ENCODE results near the gene GRIK2. TPM values are rescaled to one million over a fixed set of nuclear protein-coding genes. Genes with fewer than 3 reads are reported as not detected.

Gene GRIK2
- total RNA-seq, 5 donors from 2014 or later (not counting 1 experiment from before 2014, with no cell fraction given) = 0.15 to 0.19 TPM; not detected in 3

DNA sequence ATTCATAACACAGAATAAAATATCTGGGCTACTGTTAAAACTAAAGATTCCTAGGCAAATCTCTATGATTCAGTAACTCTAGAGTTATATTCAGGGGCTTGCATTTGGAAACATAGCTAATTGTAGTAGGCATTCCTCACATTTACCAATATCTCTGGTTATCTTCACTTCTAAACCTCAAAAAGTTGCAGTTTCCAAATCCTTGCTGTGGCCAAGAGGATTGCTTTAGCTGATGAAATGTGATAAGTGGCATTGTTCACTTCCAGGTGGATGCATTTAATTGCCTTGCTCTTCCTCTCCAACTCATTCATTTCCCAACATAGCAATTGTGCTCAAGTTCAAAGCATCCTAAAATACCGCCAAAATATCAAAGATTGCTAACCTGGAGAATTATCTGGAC lies 246.6 kb downstream of the GRIK2 start:
- Mint-ChIP-seq H3K27ac (no peak overlapping the region), H3K9me3 (peaks cover 8 to 10% (median 8%) of the 10 kb centered on the region in 3 donors), H3K36me3 (no peaks in the 10 kb centered on the region), H3K4me1 (no peaks in the 10 kb centered on the region), H3K4me3 (no peak overlapping the region), H3K27me3 (no peaks in the 10 kb centered on the region)
- H3K27me3 ChIP-seq (replicated peaks in 1 of 2; ENCODE audit: control insufficient read depth in 2 of 2, extremely low read depth in 1 of 2, insufficient read depth in 2 of 2, low read length in 1 of 2) = no peaks in the 10 kb centered on the region
- WGBS (ENCODE audit: insufficient coverage) = no CpG with 5 or more reads among the region's 1 CpG
- no peak overlapping the region for H3K4me3 ChIP-seq (ENCODE audit: control insufficient read depth in 1 of 2, extremely low read depth in 1 of 2, low read length in 1 of 2)
- H3K27ac ChIP-seq (ENCODE audit: low read length) = no peak overlapping the region
- no peaks in the 10 kb centered on the region for H3K4me1 ChIP-seq (ENCODE audit: control insufficient read depth in 1 of 2, extremely low read depth in 1 of 2, insufficient read depth in 2 of 2, low read length in 2 of 2)
- DNase-seq (no peak), ATAC-seq (replicated peaks in 1 of 4) (no peak)
- no peaks in the 10 kb centered on the region for H3K36me3 ChIP-seq (ENCODE audit: control insufficient read depth in 2 of 2, extremely low read depth in 1 of 2, insufficient read depth in 1 of 2, low read length in 1 of 2)
- CTCF ChIA-PET = interaction anchor here in 1 of 2 donors (0.6 kb wide), 1 partner anchor 36 kb away, joined by 3 read pairs; no protein-coding TSS in a partner anchor
- POLR2A ChIA-PET = no interaction called here
- H3K9me3 ChIP-seq = no peaks in the 10 kb centered on the region

DNA sequence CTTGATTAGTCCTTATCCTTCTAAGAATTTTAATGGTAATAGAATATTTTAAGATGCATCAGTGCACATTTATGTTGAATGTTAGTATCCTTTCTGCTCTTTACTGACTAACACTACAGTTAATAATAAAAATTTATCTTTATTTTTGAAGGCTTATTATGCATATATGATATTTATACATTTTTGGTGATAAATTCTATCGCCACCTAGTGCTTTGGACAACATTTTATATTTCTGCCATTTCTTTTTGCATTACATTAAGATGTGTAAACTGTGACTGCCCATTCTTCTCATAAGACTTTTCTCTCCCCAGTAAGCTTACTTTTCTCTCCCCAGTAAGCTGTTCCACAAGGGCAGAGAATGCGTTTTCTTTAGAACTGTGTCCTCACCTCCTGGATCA lies 252.3 kb downstream of the GRIK2 start:
- Histone ChIP-seq H3K27me3 (replicated peaks in 1 of 2; ENCODE audit: control insufficient read depth in 2 of 2, extremely low read depth in 1 of 2, insufficient read depth in 2 of 2, low read length in 1 of 2) (no peaks in the 10 kb centered on the region), H3K9me3 (no peaks in the 10 kb centered on the region), H3K36me3 (ENCODE audit: control insufficient read depth in 2 of 2, extremely low read depth in 1 of 2, insufficient read depth in 1 of 2, low read length in 1 of 2) (no peaks in the 10 kb centered on the region), H3K4me3 (ENCODE audit: control insufficient read depth in 1 of 2, extremely low read depth in 1 of 2, low read length in 1 of 2) (no peak overlapping the region), H3K4me1 (ENCODE audit: control insufficient read depth in 1 of 2, extremely low read depth in 1 of 2, insufficient read depth in 2 of 2, low read length in 2 of 2) (no peaks in the 10 kb centered on the region), H3K27ac (ENCODE audit: low read length) (no peak overlapping the region)
- H3K4me1 Mint-ChIP-seq = no peaks in the 10 kb centered on the region
- H3K9me3 Mint-ChIP-seq = peaks cover 0 to 4% (median 0%) of the 10 kb centered on the region in 3 donors
- H3K36me3 Mint-ChIP-seq = no peaks in the 10 kb centered on the region
- H3K27ac Mint-ChIP-seq = no peak overlapping the region
- no peak for DNase-seq
- no peak overlapping the region for H3K4me3 Mint-ChIP-seq
- H3K27me3 Mint-ChIP-seq = no peaks in the 10 kb centered on the region
- WGBS (ENCODE audit: insufficient coverage) = no CpG with 5 or more reads among the region's 2 CpGs
- POLR2A ChIA-PET = no interaction called here
- CTCF ChIA-PET = no interaction called here
- ATAC-seq (replicated peaks in 1 of 4) = no peak

- ATAC-seq (replicated peaks in 1 of 4) (no peak), DNase-seq (no peak)
- Histone ChIP-seq H3K4me1 (ENCODE audit: control insufficient read depth in 1 of 2, extremely low read depth in 1 of 2, insufficient read depth in 2 of 2, low read length in 2 of 2) (no peaks in the 10 kb centered on the region), H3K4me3 (ENCODE audit: control insufficient read depth in 1 of 2, extremely low read depth in 1 of 2, low read length in 1 of 2) (no peak overlapping the region), H3K9me3 (no peaks in the 10 kb centered on the region), H3K36me3 (ENCODE audit: control insufficient read depth in 2 of 2, extremely low read depth in 1 of 2, insufficient read depth in 1 of 2, low read length in 1 of 2) (no peaks in the 10 kb centered on the region), H3K27me3 (replicated peaks in 1 of 2; ENCODE audit: control insufficient read depth in 2 of 2, extremely low read depth in 1 of 2, insufficient read depth in 2 of 2, low read length in 1 of 2) (no peaks in the 10 kb centered on the region), H3K27ac (ENCODE audit: low read length) (no peak overlapping the region)
- WGBS (ENCODE audit: insufficient coverage) = no CpG with 5 or more reads among the region's 3 CpGs
- no peak overlapping the region for H3K27ac Mint-ChIP-seq
- no peaks in the 10 kb centered on the region for H3K36me3 Mint-ChIP-seq
- CTCF ChIA-PET = no interaction called here
- no peaks in the 10 kb centered on the region for H3K4me1 Mint-ChIP-seq
- peaks cover 0 to 20% (median 11%) of the 10 kb centered on the region in 3 donors for H3K9me3 Mint-ChIP-seq
- POLR2A ChIA-PET = no interaction called here
- H3K4me3 Mint-ChIP-seq = no peak overlapping the region
- no peaks in the 10 kb centered on the region for H3K27me3 Mint-ChIP-seq
Measured at GRCh38 chr6:101650402-101651100, 257.0 kb downstream of the GRIK2 start.

DNA sequence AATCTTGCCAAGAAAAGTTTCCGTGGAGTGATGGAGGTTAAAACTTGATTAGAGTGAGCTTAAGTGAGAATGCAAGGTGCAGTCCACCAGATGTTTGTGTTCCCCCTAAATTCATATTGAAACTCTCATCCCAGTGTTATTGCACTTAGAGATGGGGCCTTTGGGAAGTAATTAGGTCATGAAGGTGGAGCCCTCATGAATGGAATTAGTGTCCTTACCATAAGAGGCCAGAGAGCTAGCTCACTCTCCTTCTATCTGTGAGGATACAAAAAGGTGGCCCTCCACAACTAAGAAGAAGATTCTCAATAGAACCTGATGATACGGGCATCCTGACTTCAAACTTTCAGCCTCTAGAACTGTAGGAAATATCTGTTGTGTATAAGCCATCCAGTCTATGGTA lies 258.6 kb downstream of the GRIK2 start:
- Mint-ChIP-seq H3K27me3 (no peaks in the 10 kb centered on the region), H3K4me3 (no peak overlapping the region), H3K9me3 (peaks cover 2 to 23% (median 12%) of the 10 kb centered on the region in 3 donors), H3K4me1 (no peaks in the 10 kb centered on the region), H3K36me3 (no peaks in the 10 kb centered on the region), H3K27ac (no peak overlapping the region)
- no peaks in the 10 kb centered on the region for H3K36me3 ChIP-seq (ENCODE audit: control insufficient read depth in 2 of 2, extremely low read depth in 1 of 2, insufficient read depth in 1 of 2, low read length in 1 of 2)
- no peak overlapping the region for H3K4me3 ChIP-seq (ENCODE audit: control insufficient read depth in 1 of 2, extremely low read depth in 1 of 2, low read length in 1 of 2)
- no peak overlapping the region for H3K27ac ChIP-seq (ENCODE audit: low read length)
- CTCF ChIA-PET = no interaction called here
- DNase-seq (no peak), ATAC-seq (replicated peaks in 1 of 4) (no peak)
- WGBS (ENCODE audit: insufficient coverage) = no CpG with 5 or more reads among the region's 2 CpGs
- no peaks in the 10 kb centered on the region for H3K9me3 ChIP-seq
- no peaks in the 10 kb centered on the region for H3K27me3 ChIP-seq (replicated peaks in 1 of 2; ENCODE audit: control insufficient read depth in 2 of 2, extremely low read depth in 1 of 2, insufficient read depth in 2 of 2, low read length in 1 of 2)
- no peaks in the 10 kb centered on the region for H3K4me1 ChIP-seq (ENCODE audit: control insufficient read depth in 1 of 2, extremely low read depth in 1 of 2, insufficient read depth in 2 of 2, low read length in 2 of 2)
- POLR2A ChIA-PET = no interaction called here

GRCh38 chr6:101655109-101655508 lies 261.6 kb downstream of the GRIK2 start:
- Mint-ChIP-seq H3K36me3 (no peaks in the 10 kb centered on the region), H3K27me3 (no peaks in the 10 kb centered on the region), H3K27ac (no peak overlapping the region), H3K4me1 (no peaks in the 10 kb centered on the region), H3K4me3 (no peak overlapping the region), H3K9me3 (peaks cover 8 to 23% (median 23%) of the 10 kb centered on the region in 3 donors)
- Histone ChIP-seq H3K9me3 (no peaks in the 10 kb centered on the region), H3K27me3 (replicated peaks in 1 of 2; ENCODE audit: control insufficient read depth in 2 of 2, extremely low read depth in 1 of 2, insufficient read depth in 2 of 2, low read length in 1 of 2) (no peaks in the 10 kb centered on the region), H3K4me1 (ENCODE audit: control insufficient read depth in 1 of 2, extremely low read depth in 1 of 2, insufficient read depth in 2 of 2, low read length in 2 of 2) (no peaks in the 10 kb centered on the region), H3K36me3 (ENCODE audit: control insufficient read depth in 2 of 2, extremely low read depth in 1 of 2, insufficient read depth in 1 of 2, low read length in 1 of 2) (no peaks in the 10 kb centered on the region), H3K4me3 (ENCODE audit: control insufficient read depth in 1 of 2, extremely low read depth in 1 of 2, low read length in 1 of 2) (no peak overlapping the region), H3K27ac (ENCODE audit: low read length) (no peak overlapping the region)
- CTCF ChIA-PET = no interaction called here
- POLR2A ChIA-PET = no interaction called here
- no peak for ATAC-seq (replicated peaks in 1 of 4)
- no peak for DNase-seq

DNA sequence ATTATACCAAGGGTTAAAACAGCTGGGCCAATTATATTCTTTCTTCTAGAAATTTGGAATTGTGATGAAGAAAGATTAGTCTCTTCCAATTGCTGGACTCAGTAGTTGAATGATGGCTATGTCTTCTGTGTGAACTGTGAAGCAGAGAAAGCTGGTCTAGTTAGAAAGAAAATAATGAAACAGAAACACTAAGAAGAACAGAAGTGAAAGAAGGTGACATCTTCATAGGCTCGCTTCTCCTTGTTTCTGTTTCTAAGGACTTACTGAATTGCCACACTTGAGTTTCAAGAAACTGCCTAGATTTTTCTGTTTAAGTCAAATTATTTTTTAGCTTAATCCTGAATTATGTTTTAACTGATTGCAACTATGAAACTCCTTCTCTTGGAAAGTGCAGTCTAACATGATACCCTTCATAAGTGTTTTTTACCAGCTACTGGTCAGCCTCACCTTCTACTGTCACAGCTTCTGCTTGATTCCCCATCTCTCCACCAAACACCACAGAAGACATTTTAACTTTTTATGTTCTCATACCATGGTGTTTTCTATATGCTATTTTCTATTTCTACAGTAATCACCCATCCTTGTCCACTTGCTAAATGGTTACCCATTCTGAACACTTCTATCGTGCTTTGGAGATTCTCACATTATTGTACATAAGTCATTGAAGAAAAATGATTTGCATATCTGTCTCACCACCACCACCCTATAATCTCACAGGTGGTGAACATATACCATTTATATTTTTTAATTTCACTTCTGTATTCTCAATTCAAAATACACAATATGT lies 268.8 kb downstream of the GRIK2 start:
- no peaks in the 10 kb centered on the region for H3K27me3 ChIP-seq (replicated peaks in 1 of 2; ENCODE audit: control insufficient read depth in 2 of 2, extremely low read depth in 1 of 2, insufficient read depth in 2 of 2, low read length in 1 of 2)
- CTCF ChIA-PET = no interaction called here
- no peaks in the 10 kb centered on the region for H3K9me3 ChIP-seq
- Mint-ChIP-seq H3K4me1 (no peaks in the 10 kb centered on the region), H3K4me3 (no peak overlapping the region), H3K27ac (no peak overlapping the region), H3K36me3 (no peaks in the 10 kb centered on the region), H3K9me3 (peaks cover 12 to 19% (median 14%) of the 10 kb centered on the region in 3 donors), H3K27me3 (peaks cover 0 to 4% of the 10 kb centered on the region in 2 donors)
- no CpG with 5 or more reads among the region's 2 CpGs for WGBS (ENCODE audit: insufficient coverage)
- ATAC-seq (replicated peaks in 1 of 4) (no peak), DNase-seq (no peak)
- H3K4me3 ChIP-seq (ENCODE audit: control insufficient read depth in 1 of 2, extremely low read depth in 1 of 2, low read length in 1 of 2) = no peak overlapping the region
- H3K36me3 ChIP-seq (ENCODE audit: control insufficient read depth in 2 of 2, extremely low read depth in 1 of 2, insufficient read depth in 1 of 2, low read length in 1 of 2) = no peaks in the 10 kb centered on the region
- POLR2A ChIA-PET = no interaction called here
- no peak overlapping the region for H3K27ac ChIP-seq (ENCODE audit: low read length)
- H3K4me1 ChIP-seq (ENCODE audit: control insufficient read depth in 1 of 2, extremely low read depth in 1 of 2, insufficient read depth in 2 of 2, low read length in 2 of 2) = no peaks in the 10 kb centered on the region
